ENCODE measurements around the gene RAB40C. TPM values are rescaled to one million over a fixed set of nuclear protein-coding genes. Genes with fewer than 3 reads are reported as not detected.

RAB40C gene
- total RNA-seq, 1 donor from 2014 or later, result 13.1 TPM

GRCh38 chr16:627454-628239 is 37.8 kb downstream of the RAB40C start:
- H3K36me3 Mint-ChIP-seq (ENCODE audit: low read depth), result peaks cover 22% of the 10 kb centered on the region
- DNase-seq (no peak), ATAC-seq (ENCODE audit: low read depth) (no peak)
- no peaks in the 10 kb centered on the region for H3K27me3 Mint-ChIP-seq
- POLR2A ChIA-PET, result no interaction called here
- H3K4me3 Mint-ChIP-seq, result no peak overlapping the region
- no peak for TF ChIP-seq CTCF (IDR thresholded peaks at IDR 0.05)
- no peaks in the 10 kb centered on the region for H3K9me3 Mint-ChIP-seq
- no peaks in the 10 kb centered on the region for H3K4me1 Mint-ChIP-seq
- CTCF ChIA-PET, result no interaction called here
- H3K27ac Mint-ChIP-seq, result no peak overlapping the region
- intact Hi-C loops (cut with micrococcal nuclease), result no loop called here

GRCh38 chr16:628321-629061 is 38.6 kb downstream of the RAB40C start:
- no peak overlapping the region for H3K4me3 Mint-ChIP-seq
- no peak for ATAC-seq (ENCODE audit: low read depth)
- DNase-seq, result no peak
- H3K27ac Mint-ChIP-seq, result no peak overlapping the region
- POLR2A ChIA-PET, result no interaction called here
- no peak for TF ChIP-seq CTCF (IDR thresholded peaks at IDR 0.05)
- no peaks in the 10 kb centered on the region for H3K27me3 Mint-ChIP-seq
- H3K36me3 Mint-ChIP-seq (ENCODE audit: low read depth), result peaks cover 22% of the 10 kb centered on the region
- intact Hi-C loops (cut with micrococcal nuclease), result no loop called here
- no peaks in the 10 kb centered on the region for H3K4me1 Mint-ChIP-seq
- H3K9me3 Mint-ChIP-seq, result no peaks in the 10 kb centered on the region
- CTCF ChIA-PET, result no interaction called here

- no peaks in the 10 kb centered on the region for H3K9me3 Mint-ChIP-seq
- H3K27ac Mint-ChIP-seq, result no peak overlapping the region
- CTCF ChIA-PET, result no interaction called here
- intact Hi-C loops (cut with micrococcal nuclease), result no loop called here
- no peaks in the 10 kb centered on the region for H3K4me1 Mint-ChIP-seq
- no peak for TF ChIP-seq CTCF (IDR thresholded peaks at IDR 0.05)
- H3K27me3 Mint-ChIP-seq, result no peaks in the 10 kb centered on the region
- POLR2A ChIA-PET, result no interaction called here
- DNase-seq (no peak), ATAC-seq (ENCODE audit: low read depth) (no peak)
- no peak overlapping the region for H3K4me3 Mint-ChIP-seq
- peaks cover 22% of the 10 kb centered on the region for H3K36me3 Mint-ChIP-seq (ENCODE audit: low read depth)
These were observed 39.4 kb downstream of the RAB40C start for GRCh38 chr16:629185-629832.

- Mint-ChIP-seq H3K27ac (no peak overlapping the region), H3K27me3 (no peaks in the 10 kb centered on the region), H3K4me1 (peaks cover 1% of the 10 kb centered on the region), H3K36me3 (ENCODE audit: low read depth) (peaks cover 19% of the 10 kb centered on the region), H3K4me3 (no peak overlapping the region), H3K9me3 (no peaks in the 10 kb centered on the region)
- no peak for TF ChIP-seq CTCF (IDR thresholded peaks at IDR 0.05)
- ChIA-PET CTCF (no interaction called here), POLR2A (no interaction called here)
- DNase-seq (no peak), ATAC-seq (ENCODE audit: low read depth) (no peak)
- intact Hi-C loops (cut with micrococcal nuclease), result no loop called here
These were observed 40.0 kb downstream of the RAB40C start for GRCh38 chr16:629833-630248.

- ATAC-seq (ENCODE audit: low read depth) (no peak), DNase-seq (no peak)
- Mint-ChIP-seq H3K4me3 (no peak overlapping the region), H3K27me3 (no peaks in the 10 kb centered on the region), H3K4me1 (peaks cover 4% of the 10 kb centered on the region), H3K27ac (no peak overlapping the region), H3K36me3 (ENCODE audit: low read depth) (peaks cover 19% of the 10 kb centered on the region), H3K9me3 (no peaks in the 10 kb centered on the region)
- CTCF ChIA-PET, result no interaction called here
- intact Hi-C loops (cut with micrococcal nuclease), result no loop called here
- no peak for TF ChIP-seq CTCF (IDR thresholded peaks at IDR 0.05)
- POLR2A ChIA-PET, result no interaction called here
These were observed 40.5 kb downstream of the RAB40C start for GRCh38 chr16:630249-630814.
